Epithelial cell of proximal tubule (primary cell): ENCODE data around the gene DUSP6. TPM values are rescaled to one million over a fixed set of nuclear protein-coding genes. Genes with fewer than 3 reads are reported as not detected.

Experiments
- DNase-seq: peaks from one replicate; pipeline ENCODE4 v3.0.0-alpha.2; 2011; ENCODE audit warnings: low read depth
- H3K4me3 ChIP-seq: 2 replicates; pipeline ENCODE4 v1.5.1; 2011; ENCODE audit warnings: low read depth, mild to moderate bottlenecking, low read length
- CTCF ChIP-seq: conservative IDR thresholded peaks from 2 replicates; pipeline ENCODE4 v1.5.1; 2012; ENCODE audit warnings: low read depth, mild to moderate bottlenecking, low read length
- total RNA-seq: library from RNA; depleted of rRNA; stranded (reverse); fragments of >200 nt; gene quantifications from 2 replicates; pipeline ENCODE4 v1.2.3, GENCODE V29; 2015

DUSP6 gene
- total RNA-seq, 1 donor from 2014 or later: 41.1 TPM

GRCh38 chr12:89299931-89300330 lies 52.4 kb downstream of the DUSP6 start:
- H3K4me3 ChIP-seq: no peak overlapping the region
- no peak for TF ChIP-seq CTCF
- DNase-seq: no peak

GRCh38 chr12:89299417-89299816 lies 52.9 kb downstream of the DUSP6 start:
- H3K4me3 ChIP-seq: no peak overlapping the region
- DNase-seq: no peak
- no peak for TF ChIP-seq CTCF

Other genes starting within 250 kb of the DUSP6 start
- gene GALNT4, start 172.3 kb upstream of the DUSP6 start, total RNA-seq: 4.1 and 5.7 TPM in 2 replicates
- gene POC1B, start 173.5 kb upstream of the DUSP6 start, total RNA-seq: 14.9 and 15.3 TPM in 2 replicates